HepG2 (cell line): ENCODE results near the gene MRPL51. TPM values are rescaled to one million over a fixed set of nuclear protein-coding genes. Genes with fewer than 3 reads are reported as not detected.

Experiments used
- ARID2 ChIP-seq: sonication (generic); formaldehyde crosslinking; IDR thresholded peaks from 2 replicates; pipeline ENCODE4 v1.8.1; 2022; ENCODE audit warnings: mild to moderate bottlenecking, missing genetic modification reagents, borderline replicate concordance
- ARID4A ChIP-seq: sonication (generic); formaldehyde crosslinking; IDR thresholded peaks from 2 replicates; pipeline ENCODE4 v1.5.0; 2020; ENCODE audit warnings: mild to moderate bottlenecking, missing genetic modification reagents, borderline replicate concordance
- ETS1 ChIP-seq: sonication (generic); formaldehyde crosslinking; IDR thresholded peaks from 2 replicates; pipeline ENCODE4 v1.4.0; 2020; ENCODE audit warnings: missing genetic modification reagents
- HNRNPK ChIP-seq: fragments of 200-400 bp; formaldehyde crosslinking; IDR thresholded peaks from 2 replicates; pipeline ENCODE4 v1.6.1; 2018; ENCODE audit warnings: low read length, low read depth, moderate library complexity, mild to moderate bottlenecking; ENCODE audit not compliant: poor library complexity, severe bottlenecking
- HOXA3 ChIP-seq: sonication (generic); formaldehyde crosslinking; IDR thresholded peaks from 2 replicates; pipeline ENCODE4 v1.5.0; 2020; ENCODE audit warnings: missing genetic modification reagents
- KAT7 ChIP-seq: IDR thresholded peaks from 2 replicates; pipeline ENCODE4 v1.6.1; 2018; ENCODE audit warnings: borderline replicate concordance, missing compliant biosample characterization
- KLF13 ChIP-seq: sonication (generic); formaldehyde crosslinking; IDR thresholded peaks from 2 replicates; pipeline ENCODE4 v1.4.0; 2020; ENCODE audit warnings: mild to moderate bottlenecking, missing genetic modification reagents
- MED8 ChIP-seq: sonication (generic); formaldehyde crosslinking; IDR thresholded peaks from 2 replicates; pipeline ENCODE4 v1.8.1; 2023; ENCODE audit warnings: mild to moderate bottlenecking, missing genetic modification reagents; ENCODE audit not compliant: insufficient replicate concordance
- NFKB2 ChIP-seq: sonication (generic); formaldehyde crosslinking; IDR thresholded peaks from 2 replicates; pipeline ENCODE4 v1.4.0; 2020; ENCODE audit warnings: missing genetic modification reagents, borderline replicate concordance
- PHF8 ChIP-seq: sonication (generic); formaldehyde crosslinking; IDR thresholded peaks from 2 replicates; pipeline ENCODE4 v1.5.0; 2020; ENCODE audit warnings: missing genetic modification reagents
- PLRG1 ChIP-seq: fragments of 450-650 bp; conservative IDR thresholded peaks from 2 replicates; pipeline ENCODE4 v1.6.1; 2016
- PRDM10 ChIP-seq: sonication (generic); formaldehyde crosslinking; IDR thresholded peaks from 2 replicates; pipeline ENCODE4 v1.4.0; 2020; ENCODE audit warnings: low read depth, missing genetic modification reagents
- SNAI1 ChIP-seq: sonication (generic); formaldehyde crosslinking; IDR thresholded peaks from 2 replicates; pipeline ENCODE4 v1.5.0; 2020; ENCODE audit warnings: mild to moderate bottlenecking, missing genetic modification reagents, borderline replicate concordance
- TCF7L2 ChIP-seq: IDR thresholded peaks from 2 replicates; pipeline ENCODE4 v1.6.1; 2011; ENCODE audit warnings: mild to moderate bottlenecking, low read depth, low read length, moderate library complexity
- ZBTB38 ChIP-seq: sonication (generic); formaldehyde crosslinking; IDR thresholded peaks from 2 replicates; pipeline ENCODE4 v1.5.1; 2020; ENCODE audit warnings: mild to moderate bottlenecking, missing genetic modification reagents
- ZFYVE20 ChIP-seq: sonication (generic); formaldehyde crosslinking; IDR thresholded peaks from 2 replicates; pipeline ENCODE4 v1.8.0; 2023; ENCODE audit warnings: low read depth, mild to moderate bottlenecking, moderate library complexity, missing genetic modification reagents, borderline replicate concordance
- ZMYM4 ChIP-seq: sonication (generic); formaldehyde crosslinking; IDR thresholded peaks from 2 replicates; pipeline ENCODE4 v1.8.1; 2023; ENCODE audit warnings: mild to moderate bottlenecking, missing genetic modification reagents
- ZNF10 ChIP-seq: sonication (generic); formaldehyde crosslinking; IDR thresholded peaks from 2 replicates; pipeline ENCODE4 v1.4.0; 2020; ENCODE audit warnings: mild to moderate bottlenecking, low read depth, missing genetic modification reagents, borderline replicate concordance
- ZNF124 ChIP-seq: sonication (generic); formaldehyde crosslinking; IDR thresholded peaks from 2 replicates; pipeline ENCODE4 v1.4.0; 2020; ENCODE audit warnings: missing genetic modification reagents
- ZNF20 ChIP-seq: sonication (generic); formaldehyde crosslinking; IDR thresholded peaks from 2 replicates; pipeline ENCODE4 v1.4.0; 2020; ENCODE audit warnings: mild to moderate bottlenecking, moderate library complexity, missing genetic modification reagents
- ZNF414 ChIP-seq: sonication (generic); formaldehyde crosslinking; IDR thresholded peaks from 2 replicates; pipeline ENCODE4 v1.5.0; 2020; ENCODE audit warnings: missing genetic modification reagents
- ZNF746 ChIP-seq: sonication (generic); formaldehyde crosslinking; IDR thresholded peaks from 2 replicates; pipeline ENCODE4 v1.8.0; 2022; ENCODE audit warnings: mild to moderate bottlenecking, missing genetic modification reagents
- ZNF879 ChIP-seq: sonication (generic); formaldehyde crosslinking; IDR thresholded peaks from 2 replicates; pipeline ENCODE4 v1.8.1; 2023; ENCODE audit warnings: missing genetic modification reagents
- polyA plus RNA-seq, 8 experiments: library from polyadenylated mRNA; depleted of rRNA in 3 of 8; stranded (reverse) in 7 of 8; unstranded in 1 of 8; fragments of >200 nt; fragmentation: Illumina TruSeq in 4 of 8; extraction: Trizol in 4 of 8; gene quantifications; 2 replicates each; pipeline versions ENCODE4 v1.2.1 to v1.2.3, GENCODE V29; 2011 to 2016; ENCODE audit warnings: low read depth in 4 of 8, missing spikeins in 1 of 8, mixed read lengths in 1 of 8; ENCODE audit not compliant: insufficient read depth in 1 of 8
- total RNA-seq, 5 experiments: library from RNA; depleted of rRNA; stranded (reverse); fragments of >200 nt; fragmentation: Illumina TruSeq; extraction: Trizol; gene quantifications; 2 replicates each; pipeline ENCODE4 v1.2.3, GENCODE V29; 2016; ENCODE audit warnings: low read depth in 1 of 5

Gene MRPL51
- total and polyA plus RNA-seq, 2 of the 13 experiments (the other 11 are each of a cell fraction or from before 2014, with no cell fraction given), result 64.8 to 278 TPM

- TF ChIP-seq ARID4A (CRISPR knock-in tag) (peak; percentile 50; the same call in 1 of the 2 replicates), PHF8 (CRISPR knock-in tag) (peak; percentile 5; the same call in 1 of the 2 replicates), ARID2 (CRISPR knock-in tag) (no peak), NFKB2 (0 out of 2 replicates have a peak, but pooled peaks have one; percentile 14), TCF7L2 (no peak), ZNF746 (CRISPR knock-in tag) (no peak), HOXA3 (CRISPR knock-in tag) (no peak; the same call in 1 of the 2 replicates), ZMYM4 (CRISPR knock-in tag) (no peak), ZNF124 (no peak), ZNF414 (CRISPR knock-in tag) (peak; percentile 4; the same call in 1 of the 2 replicates), SNAI1 (CRISPR knock-in tag) (no peak), ZNF10 (CRISPR knock-in tag) (no peak), PRDM10 (CRISPR knock-in tag) (no peak), ZBTB38 (no peak), KLF13 (CRISPR knock-in tag) (no peak), ZNF20 (no peak), PLRG1 (no peak), MED8 (no peak), ETS1 (no peak), ZFYVE20 (CRISPR knock-in tag) (no peak), ZNF879 (CRISPR knock-in tag) (no peak), KAT7 (CRISPR knock-in tag) (no peak), HNRNPK (peak; percentile 47)
These were observed 41.6 kb upstream of the MRPL51 start (continued) for GRCh38 chr12:6534695-6534944.
